ENCODE measurements around the gene SKA1.
"Not testable (repeated sequence)": the region's sequence is repeated elsewhere in the genome, so short reads cannot be mapped to it uniquely, and the experiment has no call there.

SKA1 gene

DNA sequence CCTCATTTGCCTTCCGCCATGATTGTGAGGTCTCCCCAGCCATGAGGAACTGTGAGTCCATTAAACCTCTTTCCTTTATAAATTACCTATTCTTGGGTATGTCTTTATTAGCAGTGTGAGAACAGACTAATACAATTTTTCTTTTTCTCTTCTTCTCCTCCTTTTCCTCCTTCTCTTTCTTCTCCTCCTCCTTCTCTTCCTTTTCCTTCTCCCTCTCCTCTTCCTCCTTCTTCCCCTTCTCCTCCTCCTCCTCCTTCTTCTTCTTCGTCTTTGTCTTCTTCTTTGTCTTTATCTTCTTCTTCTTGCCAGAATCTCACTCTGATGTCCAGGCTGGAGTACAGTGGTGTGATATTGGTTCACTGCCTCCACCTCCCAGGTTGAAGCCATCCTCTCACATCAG lies 20.2 kb downstream of the SKA1 start:
- DNase-seq (ENCODE audit: low spot score), result no peak

DNA sequence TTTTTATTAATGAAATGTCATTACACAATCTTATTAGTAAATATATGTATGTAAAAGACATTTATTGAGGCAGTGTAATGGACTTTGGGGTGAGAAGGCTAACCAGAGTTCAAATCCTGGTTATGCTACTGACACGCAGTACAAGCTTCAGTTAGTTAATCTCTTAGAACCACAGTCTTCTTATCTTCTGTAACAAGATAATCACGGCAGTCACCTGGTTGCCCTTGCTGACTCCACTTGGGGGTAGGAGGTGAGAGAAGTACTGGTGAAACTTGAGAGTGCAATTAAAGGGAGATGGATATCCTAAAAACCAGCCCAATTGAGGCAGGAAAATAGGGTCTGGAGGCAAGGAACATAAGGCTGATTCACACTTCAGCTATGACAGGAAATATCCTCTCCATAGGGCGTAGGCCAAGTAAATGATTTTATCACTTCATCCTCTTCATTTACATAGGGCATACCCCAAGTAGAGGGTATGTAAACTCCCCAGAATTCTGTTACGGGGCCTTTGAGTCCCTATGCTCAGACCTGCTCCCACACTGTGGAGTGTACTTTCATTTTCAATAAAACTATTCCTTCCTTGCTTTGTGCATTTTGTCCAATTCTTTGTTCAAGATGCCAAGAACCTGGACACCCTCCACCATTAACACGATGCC lies 21.3 kb downstream of the SKA1 start:
- no peak for DNase-seq (ENCODE audit: low spot score)

DNA sequence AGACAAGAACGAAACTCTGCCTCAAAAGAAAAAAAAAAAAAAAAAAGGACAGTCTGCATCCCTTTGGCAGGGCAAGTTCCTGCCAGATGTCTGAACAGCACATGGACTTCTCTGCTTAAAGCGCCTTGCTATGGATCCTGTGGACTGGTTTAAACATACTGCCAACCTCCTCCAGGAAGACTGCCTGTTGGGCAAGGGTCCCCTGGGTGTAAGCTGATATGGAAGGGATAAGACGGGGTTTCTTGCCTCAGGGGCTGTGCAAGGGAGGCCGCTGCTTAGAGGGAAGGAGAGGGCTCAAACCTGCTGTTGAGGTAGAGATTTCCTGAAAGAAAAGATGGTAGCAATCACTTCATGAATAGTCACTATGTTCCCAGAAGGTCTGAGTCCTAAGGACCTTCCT lies 22.2 kb downstream of the SKA1 start:
- no peak for DNase-seq (ENCODE audit: low spot score)

DNA sequence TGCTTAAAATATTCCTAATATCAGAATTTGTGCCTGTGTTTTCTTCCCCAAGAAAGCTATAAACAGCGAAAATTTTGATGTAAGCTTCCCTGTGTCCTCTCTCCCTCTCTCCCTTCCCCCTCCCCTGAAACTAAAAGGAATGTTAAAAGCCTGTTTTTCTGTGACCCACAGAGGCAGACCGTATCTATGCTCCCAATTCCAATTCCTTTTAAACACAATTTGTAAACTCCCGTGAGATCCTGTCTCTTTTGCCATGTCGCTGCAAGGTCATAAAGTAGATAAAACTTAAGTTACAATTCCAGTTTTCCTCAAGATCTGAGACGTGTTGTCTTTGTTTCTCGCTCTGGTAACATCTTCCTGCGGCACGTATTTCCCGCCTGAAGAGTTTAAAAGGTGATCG lies 23.3 kb downstream of the SKA1 start:
- DNase-seq (ENCODE audit: low spot score), result no peak

DNA sequence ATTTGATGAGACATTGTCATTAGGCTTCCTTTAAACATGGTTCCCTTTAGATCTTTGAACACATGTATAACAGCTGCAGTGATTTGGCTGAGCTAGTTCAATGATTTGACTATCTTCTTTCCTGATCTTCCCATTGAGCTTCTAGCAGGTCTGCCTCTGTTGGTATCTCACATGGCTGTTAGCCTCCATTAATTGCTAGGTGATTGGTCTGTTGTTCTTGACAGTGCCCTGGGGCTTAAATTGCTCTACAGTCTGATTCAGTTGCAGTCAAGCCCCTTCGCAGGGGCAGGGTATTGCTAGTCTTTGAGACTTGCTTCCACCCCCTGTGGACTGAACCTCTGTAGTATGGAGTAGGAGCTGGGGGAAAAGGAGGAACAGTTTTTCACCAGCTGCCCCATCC lies 24.1 kb downstream of the SKA1 start:
- DNase-seq (ENCODE audit: low spot score), result no peak

DNA sequence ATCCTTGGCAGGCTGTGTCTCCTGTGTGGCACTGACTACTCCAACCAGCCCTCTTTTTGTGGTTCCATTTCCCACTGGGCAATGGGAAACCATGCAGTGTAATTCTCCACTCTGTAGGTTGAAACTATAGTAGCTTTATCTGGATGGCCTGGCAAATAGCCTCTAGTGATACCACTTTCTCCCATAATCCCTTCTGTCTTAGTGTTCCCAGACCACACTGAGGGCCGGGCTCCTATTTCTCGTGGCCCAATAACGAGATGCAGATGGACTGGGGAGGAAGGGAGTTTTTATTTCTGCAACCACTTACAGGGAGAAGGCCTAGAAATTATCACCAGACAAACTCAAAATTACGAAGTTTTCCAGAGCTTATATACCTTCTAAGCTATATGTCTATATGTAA lies 24.7 kb downstream of the SKA1 start:
- DNase-seq (ENCODE audit: low spot score), result no peak

DNA sequence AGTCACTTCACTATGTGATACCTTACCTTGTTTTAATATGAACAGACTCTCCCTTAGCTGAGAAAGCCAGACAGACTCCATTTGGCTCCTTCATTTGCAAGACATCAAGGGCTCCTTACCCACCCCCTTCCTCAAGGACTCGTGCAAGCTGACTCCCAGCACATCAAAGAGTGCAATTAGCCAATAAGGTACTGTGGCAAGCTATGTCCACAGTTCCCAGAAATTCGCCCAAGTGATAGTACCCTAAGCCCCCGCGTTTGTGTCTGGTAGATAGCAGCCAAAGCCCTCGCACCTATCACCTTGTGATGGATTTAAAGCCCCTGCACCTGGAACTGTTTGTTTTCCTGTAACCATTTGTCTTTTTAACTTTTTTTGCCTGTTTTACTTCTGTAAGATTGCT lies 25.6 kb downstream of the SKA1 start:
- not testable (repeated sequence) for DNase-seq (ENCODE audit: low spot score)

DNA sequence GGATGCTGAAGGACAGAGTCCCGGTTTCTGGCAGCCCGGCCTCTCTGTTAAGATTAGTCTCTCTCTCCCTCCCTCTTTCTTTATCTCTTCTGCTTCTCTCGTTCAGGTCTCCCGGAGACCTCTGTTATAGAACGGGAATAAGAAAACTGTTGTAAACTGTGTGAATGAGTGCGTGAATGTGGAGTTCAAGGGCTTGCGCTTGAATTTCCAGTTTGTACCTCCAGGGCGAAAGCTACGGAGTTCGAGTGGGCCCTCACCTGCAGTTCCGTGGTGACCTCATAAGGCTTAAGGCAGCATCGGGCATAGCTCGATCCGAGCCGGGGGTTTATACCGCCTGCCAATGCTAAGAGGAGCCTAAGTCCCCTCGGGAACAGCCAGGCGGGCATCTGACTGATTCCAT lies 26.4 kb downstream of the SKA1 start:
- no peak for DNase-seq (ENCODE audit: low spot score)

DNA sequence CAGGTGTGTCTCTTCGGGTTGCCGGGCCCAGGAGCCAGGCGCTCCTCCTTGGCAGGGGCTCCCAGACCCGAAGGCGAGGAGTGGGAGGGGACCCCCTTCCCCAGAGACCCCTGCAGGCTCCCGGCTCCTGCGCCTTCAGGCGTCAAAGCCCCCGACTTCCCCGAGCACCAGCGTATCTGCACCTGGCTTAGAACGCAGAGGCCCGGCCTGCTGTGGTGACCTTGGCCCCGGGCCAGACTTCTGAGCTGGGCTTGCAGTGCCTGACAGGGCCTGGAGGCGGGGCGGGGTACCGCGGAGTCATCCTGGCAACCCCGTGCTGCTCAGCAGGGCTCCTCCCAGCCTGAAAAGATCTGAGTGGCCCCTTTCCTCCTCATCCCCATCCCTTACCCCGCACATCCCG lies 27.0 kb downstream of the SKA1 start:
- DNase-seq (ENCODE audit: low spot score), result no peak

DNA sequence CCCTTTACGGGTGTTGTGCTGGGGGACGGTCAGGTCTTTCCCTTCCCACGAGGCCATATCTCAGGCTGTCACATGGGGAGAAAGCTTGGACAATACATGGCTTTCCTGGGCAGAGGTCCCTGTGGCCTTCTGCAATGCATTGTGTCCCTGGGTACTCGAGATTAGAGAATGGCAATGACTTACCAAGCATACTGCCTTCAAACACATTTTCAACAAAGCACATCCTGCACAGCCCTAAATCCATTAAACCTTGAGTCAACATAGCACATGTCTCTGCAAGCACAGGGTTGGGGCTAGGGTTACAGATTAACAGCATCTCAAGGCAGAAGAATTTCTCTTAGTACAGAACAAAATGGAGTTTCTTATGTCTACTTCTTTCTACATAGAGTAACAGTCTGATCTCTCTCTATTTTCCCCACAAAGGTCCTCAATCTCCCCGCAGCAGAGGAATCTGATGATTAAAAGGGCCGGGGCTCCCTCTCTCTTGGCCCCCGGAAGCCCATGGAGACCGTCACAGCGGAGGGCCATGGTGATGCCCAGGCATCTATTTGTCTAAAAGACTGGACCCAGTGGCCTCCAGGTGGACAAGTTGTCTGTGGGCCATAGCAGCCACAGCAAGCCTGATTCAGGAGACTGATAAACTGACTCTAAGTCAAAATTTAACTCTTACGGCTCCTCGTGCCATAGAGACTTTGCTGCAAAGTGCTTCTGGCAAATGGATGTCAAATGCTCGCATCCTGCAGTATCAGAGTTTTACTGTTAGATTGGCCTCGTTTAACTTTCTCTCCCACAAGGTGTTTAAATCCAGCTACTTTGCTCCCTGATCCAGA lies 30.1 kb downstream of the SKA1 start:
- DNase-seq (ENCODE audit: low spot score), result not testable (repeated sequence)

DNA sequence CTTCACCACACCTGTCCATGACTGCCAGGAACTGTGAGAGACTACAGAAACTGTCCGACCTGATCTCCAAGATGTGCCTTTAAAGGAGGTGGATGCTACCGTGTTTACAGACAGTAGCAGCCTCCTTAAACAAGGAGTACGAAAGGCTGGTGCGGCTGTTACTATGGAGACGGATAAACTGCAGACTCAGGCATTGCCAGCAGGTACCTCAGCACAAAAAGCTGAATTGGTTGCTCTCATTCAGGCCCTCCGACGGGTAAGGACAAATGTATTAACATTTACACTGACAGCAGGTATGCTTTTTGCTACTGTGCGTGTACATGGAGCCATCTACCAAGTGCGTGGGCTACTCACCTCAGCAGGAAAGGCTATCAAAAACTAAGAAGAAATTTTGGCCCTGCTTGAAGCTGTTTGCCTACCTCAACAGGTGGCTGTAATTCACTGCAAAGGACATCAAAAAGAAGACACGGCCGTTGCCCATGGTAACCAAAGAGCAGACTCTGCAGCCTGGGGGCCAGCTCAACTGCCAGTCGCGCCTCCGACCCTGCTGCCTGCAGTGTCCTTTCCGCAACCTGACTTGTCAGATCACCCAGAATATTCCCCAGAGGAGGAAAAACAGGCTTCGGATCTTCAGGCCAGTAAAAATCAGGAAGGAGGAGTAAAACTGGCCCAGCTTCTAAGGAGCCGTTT lies 30.9 kb downstream of the SKA1 start:
- no peak for DNase-seq (ENCODE audit: low spot score)

DNA sequence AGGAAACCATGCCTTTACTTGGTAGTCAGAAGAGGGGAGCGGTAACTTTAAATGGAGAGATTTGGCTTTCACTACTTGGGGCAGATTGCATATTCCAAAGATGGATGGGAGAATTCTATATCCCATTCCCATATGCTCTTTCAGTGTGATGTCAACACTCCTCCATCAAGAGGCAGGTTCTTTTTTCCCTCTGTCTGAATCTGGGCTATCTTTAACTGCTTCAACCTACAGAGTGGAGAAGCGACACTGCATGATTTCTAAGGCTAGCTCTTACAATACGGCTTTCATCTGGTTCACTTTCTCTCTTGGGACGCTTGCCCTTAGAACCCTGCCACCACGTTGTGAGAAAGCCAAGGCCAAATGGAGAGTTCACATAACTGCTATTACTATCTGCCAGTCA lies 34.4 kb downstream of the SKA1 start:
- DNase-seq (ENCODE audit: low spot score), result no peak

DNA sequence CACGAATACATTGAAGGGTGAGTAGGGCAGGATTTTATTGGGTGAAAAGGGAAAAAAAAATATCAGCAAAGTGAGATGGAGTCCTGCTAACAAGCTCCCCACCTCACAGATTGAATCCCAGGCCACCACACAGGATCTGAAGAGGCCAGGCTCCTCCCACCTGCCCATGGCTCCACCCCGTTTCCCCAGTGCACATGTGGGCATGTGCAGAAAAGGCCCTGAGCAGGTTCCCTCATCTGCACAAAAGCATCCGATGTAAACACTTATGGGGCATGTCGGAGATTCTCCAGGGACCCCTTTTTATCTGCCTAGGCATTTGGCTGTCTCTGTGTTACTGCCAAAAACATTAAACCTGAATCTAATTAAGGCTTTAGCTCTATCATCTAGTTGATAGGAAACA lies 35.2 kb downstream of the SKA1 start:
- no peak for DNase-seq (ENCODE audit: low spot score)

DNA sequence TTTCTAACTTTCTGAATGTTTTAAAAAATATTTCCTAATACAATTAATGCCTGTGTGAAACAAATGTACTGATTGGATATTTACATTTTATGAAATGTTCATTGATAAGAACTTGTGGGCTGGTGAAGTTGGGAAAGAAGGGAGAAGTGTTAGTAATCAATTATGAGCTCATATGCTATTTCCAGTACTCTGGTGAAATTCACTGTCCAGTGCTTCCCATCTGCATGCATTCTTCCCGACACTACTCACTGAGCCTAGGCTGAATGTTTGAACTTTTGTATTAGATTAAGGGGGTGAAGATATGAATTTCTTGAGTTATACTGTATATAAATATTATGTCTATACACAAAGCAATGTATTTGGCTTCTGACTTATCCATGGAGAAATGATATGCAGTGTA lies 36.0 kb downstream of the SKA1 start:
- no peak for DNase-seq (ENCODE audit: low spot score)

DNA sequence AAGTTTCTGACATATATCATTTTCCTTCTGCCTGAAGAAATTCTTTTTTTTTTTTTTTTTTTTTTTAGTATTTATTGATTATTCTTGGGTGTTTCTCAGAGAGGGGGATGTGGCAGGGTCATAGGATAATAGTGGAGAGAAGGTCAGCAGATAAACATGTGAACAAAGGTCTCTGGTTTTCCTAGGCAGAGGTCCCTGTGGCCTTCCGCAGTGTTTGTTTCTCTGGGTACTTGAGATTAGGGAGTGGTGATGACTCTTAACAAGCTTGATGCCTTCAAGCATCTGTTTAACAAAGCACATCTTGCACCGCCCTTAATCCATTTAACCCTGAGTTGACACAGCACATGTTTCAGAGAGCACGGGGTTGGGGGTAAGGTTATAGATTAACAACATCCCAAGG lies 42.0 kb downstream of the SKA1 start:
- not testable (repeated sequence) for DNase-seq (ENCODE audit: low spot score)

DNA sequence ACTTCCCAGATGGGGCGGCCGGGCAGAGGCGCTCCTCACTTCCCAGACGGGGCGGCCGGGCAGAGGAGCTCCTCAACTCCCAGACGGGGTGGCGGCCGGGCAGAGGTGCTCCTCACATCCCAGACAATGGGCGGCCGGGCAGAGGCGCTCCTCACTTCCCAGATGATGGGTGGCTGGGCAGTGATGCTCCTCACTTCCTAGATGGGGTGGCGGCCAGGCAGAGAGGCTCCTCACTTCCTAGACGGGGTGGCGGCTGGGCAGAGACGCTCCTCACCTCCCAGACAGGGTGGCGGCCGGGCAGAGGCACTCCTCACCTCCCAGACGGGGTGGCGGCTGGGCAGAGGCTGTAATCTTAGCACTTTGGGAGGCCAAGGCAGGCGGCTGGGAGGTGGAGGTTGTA lies 42.9 kb downstream of the SKA1 start:
- DNase-seq (ENCODE audit: low spot score), result not testable (repeated sequence)

DNA sequence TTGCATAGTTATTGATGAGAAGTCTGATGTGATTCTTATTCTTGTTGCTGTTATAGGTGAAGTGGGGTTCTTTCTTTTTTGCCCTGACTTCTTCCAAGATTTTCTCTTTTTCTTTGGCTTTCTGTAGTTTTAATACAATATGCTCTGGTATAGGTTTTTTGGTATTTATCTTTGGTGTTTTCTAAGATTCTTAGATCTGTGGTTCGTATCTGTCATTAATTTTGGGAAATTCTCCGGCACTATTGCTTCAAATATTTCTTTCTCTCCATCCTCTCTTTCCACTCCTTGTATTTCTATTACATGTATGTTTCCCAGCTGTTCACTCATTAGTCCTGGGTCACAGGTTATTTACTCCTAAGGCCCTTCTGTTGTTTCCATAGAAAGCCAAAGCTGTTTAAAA lies 43.8 kb downstream of the SKA1 start:
- DNase-seq (ENCODE audit: low spot score), result no peak

DNA sequence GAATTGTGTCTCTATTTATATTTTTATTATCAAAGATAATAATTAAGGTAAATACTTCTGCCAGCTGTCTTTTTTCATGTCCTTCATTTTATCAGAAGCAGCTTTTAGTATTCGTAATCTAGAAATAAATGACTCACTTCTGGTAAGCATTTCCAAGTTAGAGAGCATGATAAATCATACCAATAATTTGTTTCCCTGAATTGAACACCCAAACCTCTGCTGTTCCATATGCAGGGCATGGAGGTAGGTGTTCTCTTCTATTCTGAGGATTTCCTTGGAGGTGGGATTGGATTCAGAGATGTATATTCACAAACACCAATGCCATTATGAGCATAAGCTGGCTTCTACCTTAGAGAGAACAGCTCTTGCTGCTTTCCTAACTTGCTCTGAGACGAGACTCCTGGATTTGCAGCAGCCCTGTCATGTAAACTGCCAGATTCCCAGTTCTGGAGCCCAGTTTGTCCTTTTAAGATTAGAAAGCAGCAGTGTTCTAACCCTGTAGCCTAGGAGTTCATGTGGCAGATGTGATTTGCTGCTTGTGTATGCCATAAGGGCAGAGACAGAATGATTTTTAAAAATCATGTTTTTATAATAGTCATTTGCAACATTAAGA lies 47.5 kb downstream of the SKA1 start:
- no peak for DNase-seq (ENCODE audit: low spot score)

DNA sequence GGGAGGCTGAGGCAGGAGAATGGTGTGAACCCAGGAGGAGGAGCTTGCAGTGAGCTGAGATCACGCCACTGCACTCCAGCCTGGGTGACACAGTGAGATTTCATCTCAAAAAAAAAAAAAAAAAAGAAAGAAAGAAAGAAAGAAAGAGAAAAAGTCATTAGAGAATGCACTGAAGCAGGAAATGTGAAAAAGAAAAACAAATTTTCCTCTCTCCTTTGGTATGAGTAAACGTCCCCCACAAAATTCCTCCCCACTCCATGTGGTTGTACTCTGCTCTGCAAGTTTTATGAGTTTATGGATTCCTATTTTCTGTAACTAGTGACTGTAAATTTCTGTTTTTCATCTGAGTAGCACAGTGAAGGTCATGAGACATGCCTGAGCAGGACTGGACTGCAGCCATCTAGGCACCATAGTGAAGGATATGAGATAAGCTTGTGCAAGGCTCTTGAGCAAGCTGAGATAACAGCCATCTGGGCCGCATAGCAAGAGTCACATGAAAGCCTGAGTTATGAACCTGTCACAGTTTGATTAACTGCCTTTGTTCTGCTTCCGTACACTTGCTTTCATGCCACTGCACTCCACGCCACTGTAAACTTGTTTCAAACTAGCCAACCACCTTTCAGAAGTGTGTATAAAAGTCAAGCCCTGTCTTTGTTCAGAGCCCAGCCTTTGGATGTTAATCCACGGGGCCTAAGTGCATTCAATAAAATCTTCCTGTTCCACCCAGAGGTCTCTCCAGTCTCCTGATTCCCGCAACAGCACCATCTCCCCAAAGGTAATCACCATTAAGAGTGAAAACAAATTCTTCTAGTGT lies 50.2 kb downstream of the SKA1 start:
- DNase-seq (ENCODE audit: low spot score), result no peak

DNA sequence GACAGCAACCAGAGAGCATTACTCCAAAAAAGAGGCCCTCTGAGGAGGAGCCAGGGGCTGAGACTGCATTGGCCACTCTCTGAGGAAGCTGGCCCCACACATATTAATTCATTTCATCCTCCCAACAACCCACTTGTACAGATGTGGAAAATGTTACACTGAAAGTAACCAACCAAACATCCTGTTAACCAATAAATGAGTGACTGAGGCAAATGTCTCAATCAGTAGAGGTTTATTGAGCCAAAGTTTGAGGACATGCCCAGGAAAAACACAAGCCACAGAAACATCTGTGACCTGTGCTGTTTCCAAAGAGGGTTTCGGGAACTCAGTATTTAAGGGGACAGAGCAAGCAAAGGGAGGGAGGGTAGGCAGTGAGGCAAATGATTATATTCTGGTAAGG lies 53.0 kb downstream of the SKA1 start:
- DNase-seq (ENCODE audit: low spot score), result no peak

DNA sequence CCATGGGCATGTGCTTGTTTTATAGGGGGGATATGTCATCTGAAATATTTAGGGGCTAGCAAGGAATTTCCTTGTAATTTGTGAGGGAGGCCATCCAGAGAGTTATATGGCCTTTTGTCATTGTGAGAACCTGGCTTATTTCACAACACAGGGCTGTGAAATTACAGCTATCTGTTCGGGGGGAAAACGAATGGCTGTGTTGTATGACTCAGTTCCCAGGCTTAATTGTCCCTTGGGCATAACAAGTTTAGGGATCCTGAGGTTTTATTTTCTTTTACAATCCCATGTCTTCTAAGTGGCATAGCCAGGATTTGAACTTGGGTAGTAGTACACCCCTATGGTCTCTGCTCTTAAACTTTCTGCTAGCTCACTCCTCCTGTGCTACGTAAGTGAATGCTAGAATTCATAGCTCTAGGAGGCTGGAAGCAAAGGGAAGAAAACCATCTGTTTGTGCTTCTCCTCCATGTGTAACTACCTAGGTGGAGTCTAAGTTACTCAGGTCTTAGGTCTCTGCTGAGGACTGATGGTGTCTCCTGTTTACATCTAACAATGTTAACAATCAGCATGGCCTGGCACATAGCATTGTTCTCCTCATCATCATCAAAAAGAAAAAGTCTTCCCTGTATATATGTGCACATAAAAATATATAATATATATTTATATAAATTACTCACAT lies 53.8 kb downstream of the SKA1 start:
- DNase-seq (ENCODE audit: low spot score), result no peak
